AG08396 (cell line): ENCODE measurements around the gene TMEM63A.
A peak's percentile ranks its signal among the peaks of the same experiment; 100 is the strongest.
"Not testable (repeated sequence)": the region's sequence is repeated elsewhere in the genome, so short reads cannot be mapped to it uniquely, and the experiment has no call there.

Experiments
- DNase-seq: peaks from one replicate; pipeline ENCODE4 v3.0.0; 2012; ENCODE audit warnings: low spot score, mixed read lengths

Gene TMEM63A

DNA sequence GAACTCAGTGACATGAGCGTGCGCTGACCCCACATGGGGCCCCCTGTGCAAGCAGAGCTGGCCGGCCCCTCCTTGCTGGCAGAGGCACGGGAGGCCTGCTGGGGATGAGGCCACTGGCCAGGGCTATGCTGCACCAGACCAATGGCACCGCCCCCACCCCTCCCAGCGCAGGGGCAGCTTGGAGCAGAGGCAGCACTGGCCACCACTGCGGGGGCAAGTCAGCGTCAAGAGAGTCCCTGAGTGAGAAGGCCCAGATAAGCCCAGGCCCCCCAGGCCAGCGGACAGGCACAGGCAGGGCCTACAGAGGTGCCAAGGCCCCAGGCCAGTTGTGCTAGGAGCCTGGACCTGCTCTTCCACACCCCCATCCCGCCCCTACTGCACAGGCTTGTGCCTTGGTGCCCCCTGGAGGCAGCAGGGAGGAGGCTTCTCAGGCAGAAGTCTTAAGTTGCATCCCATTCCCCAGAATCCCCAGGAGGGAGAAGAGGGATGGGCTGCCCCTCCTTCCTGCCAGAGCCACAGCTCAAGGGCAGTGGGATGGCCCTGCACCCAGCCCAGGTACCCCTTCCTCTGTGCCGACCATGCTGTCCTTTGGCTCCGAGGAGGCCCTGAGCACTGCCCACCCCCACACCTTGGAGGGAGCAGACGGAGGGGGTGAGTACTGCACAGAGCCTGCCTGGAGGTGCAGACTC, 36.5 kb downstream of the TMEM63A start:
- peak; percentile 75 for DNase-seq

DNA sequence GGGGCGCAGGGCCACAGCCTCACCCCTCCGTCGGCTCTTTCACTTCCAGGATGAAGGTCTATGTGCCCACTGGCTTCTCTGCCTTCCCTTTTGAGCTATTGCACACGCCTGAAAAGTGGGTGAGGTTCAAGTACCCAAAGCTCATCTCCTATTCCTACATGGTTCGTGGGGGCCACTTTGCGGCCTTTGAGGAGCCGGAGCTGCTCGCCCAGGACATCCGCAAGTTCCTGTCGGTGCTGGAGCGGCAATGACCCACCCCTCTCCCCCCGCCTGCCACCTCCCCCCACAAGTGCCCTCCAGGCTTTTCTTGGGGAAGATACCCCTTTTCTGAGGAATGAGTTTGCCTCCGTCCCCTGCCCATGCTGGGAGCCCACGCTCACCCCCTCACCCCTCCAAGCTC, 37.1 kb downstream of the TMEM63A start:
- DNase-seq, result no peak

DNA sequence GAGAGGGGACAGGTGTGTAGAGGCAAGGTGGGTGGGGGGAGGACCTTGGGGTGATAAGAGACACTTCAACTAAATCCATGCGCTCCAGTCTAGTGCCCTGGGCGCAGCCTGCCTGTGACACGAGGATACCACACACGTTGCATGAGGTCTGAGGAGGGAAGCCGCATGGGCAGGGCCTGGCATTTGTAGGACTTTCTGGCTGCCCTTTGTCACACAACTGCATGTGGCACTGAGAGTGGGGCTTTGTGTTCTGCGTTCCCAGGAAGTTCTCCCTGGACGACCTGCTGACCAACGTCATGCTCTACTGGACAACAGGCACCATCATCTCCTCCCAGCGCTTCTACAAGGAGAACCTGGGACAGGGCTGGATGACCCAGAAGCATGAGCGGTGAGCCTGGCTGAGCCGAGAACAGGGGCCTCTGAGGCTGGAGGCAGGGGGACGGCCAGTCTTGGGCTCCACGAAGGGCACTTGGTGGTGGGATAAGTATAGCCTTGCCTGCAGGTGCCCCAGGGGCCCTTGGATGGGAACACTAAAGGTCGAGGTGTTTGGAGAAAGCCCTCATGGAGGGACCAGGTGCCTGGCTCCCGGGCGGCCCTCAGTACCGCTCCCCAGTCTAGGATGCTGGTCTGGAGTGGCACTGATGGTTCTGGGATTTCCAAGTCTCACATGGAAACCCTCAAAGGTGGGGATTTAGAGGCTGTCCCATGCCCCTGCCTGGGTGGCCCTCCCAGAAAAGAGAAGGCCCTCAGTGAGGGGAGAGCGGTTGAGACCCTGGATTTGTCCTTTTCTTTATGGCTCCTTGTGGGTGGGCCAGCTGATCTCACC, 37.7 kb downstream of the TMEM63A start:
- no peak for DNase-seq

DNA sequence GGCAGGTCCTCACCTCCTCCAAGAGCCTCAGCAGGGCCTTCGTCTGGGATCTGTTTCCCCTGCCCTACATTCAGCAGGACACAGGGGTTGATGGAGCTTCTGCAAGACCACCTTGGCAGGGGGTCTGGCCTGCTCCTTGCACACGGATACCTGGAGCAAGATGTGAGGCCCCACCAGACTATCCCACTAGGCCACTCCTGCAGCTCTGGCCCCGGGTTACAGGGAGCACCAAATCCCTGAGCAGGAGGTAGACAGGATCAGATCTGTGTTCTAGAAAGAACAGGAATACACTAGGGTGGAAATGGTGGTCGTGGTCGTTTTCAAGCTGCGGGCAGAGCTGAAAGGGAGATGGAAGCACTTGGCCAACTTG, 38.8 kb downstream of the TMEM63A start:
- no peak for DNase-seq

DNA sequence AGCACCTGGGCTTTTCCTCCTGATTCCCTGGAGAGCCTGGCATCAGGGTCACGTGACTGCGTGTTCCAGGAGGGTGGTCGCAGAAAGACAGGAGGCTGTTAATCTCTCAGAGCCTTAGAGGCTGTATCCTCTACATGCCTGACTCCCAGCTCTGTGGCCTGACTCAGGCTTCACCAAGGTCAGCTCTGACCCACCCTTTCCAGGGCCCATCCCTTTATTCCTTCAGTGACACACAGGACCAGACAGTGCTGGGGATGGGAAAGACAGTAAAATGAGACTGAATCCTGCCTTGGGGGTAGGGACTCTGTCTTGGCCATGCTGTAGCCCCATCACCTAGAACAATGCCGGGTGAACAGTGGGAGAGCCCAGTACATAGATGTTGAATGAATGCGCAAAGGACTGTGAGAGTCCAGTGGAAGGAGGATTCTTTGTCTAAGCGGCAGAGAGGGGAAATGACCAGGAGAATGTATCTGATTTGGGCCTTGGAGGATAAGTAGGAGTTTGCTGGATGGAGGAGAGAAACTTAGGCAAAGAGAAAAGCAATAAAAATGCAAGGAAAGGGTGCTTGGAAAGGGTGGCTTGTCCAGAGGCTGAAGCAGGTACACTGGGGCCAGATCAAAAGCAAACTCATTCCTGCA, 39.3 kb downstream of the TMEM63A start:
- no peak for DNase-seq

DNA sequence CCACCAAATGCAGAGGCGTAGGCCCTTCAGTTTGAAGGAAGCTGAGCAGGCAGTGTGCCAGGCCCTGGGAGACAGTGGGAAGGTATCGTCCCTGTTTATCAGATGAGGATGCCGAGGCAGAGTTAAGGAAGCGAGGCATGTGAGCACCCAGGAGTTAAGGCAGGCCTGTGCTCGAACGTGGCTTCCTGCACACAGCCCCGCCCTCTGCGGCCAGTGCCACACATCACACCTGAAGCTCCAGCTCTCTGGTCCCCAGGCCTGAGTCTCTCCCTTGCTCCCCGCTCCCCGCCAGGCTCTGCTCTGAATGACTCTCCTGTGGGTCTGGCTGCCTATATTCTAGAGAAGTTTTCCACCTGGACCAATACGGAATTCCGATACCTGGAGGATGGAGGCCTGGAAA, 40.1 kb downstream of the TMEM63A start:
- DNase-seq, result no peak

DNA sequence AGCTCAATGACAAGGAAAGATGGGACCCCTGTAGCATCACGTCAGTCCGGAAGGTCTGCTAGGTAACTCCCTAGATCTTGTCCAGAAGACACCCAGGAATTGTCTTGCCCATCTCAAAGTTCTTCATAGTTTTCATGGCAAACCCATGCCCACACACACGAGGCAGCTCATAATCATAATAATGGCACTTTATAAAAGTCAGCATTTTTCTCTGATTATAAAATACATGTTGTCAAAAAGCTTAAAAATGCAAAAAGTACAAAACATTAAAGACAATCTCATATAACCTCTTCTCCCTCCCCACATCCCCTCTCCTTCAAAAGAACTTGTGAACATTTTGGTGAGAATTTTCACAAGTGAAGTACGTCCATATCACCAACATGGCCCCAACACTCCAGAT, 41.5 kb downstream of the TMEM63A start:
- no peak for DNase-seq

DNA sequence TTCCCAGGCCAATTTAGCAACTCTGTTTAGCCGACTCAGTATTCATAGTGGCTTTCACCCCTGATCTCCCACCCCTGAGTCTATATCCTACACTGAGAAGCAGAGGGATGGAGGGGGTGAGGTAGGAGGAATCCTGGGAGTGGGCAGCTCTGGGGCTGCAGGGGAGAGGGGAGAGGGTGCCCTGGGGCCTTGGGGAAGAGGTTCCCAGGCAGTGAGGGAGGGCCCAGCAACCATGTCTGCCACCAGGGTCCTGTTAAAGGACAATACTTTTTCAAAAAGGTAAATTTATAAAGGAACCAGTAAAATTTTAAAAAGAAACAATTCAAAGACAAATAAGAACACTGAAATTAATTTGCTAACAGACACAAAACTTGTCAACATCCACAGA, 42.0 kb downstream of the TMEM63A start:
- no peak for DNase-seq

DNA sequence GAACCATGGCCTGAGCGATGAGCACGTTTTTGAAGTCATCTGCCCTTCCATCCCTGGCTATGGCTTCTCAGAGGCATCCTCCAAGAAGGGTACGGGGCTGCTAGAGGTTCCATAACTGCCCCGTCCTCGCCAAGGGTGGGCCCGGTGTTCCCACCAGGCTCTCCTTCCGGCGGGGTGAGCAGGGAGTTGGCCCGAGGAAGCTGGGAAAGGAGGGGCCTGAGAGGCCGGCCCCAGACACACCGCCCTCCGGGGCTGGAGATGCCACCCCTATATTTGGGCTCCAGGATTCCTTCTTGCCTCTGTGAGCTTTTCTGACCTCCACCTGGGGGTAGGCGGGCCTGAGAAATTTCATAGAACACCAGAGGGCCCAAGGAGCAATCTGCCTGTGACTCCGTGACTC, 43.4 kb downstream of the TMEM63A start:
- no peak for DNase-seq

DNA sequence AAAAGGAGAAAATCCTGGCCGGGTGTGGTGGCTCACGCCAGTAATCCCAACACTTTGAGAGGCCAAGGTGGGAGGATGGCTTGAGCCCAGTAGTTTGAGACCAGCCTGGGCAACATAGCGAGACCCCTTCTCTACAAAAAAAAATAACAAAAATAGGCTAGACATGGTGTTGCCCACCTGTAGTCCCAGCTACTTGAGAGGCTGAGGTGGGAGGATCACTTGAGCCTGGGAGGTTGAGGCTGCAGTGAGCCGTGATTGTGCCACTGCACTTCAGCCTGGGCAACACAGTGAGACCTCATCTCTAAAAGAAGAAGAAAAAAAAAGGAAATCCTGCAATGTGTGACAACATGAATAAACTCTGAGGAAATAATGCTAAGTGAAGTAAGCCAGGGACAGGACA, 45.9 kb downstream of the TMEM63A start:
- DNase-seq, result not testable (repeated sequence)

DNA sequence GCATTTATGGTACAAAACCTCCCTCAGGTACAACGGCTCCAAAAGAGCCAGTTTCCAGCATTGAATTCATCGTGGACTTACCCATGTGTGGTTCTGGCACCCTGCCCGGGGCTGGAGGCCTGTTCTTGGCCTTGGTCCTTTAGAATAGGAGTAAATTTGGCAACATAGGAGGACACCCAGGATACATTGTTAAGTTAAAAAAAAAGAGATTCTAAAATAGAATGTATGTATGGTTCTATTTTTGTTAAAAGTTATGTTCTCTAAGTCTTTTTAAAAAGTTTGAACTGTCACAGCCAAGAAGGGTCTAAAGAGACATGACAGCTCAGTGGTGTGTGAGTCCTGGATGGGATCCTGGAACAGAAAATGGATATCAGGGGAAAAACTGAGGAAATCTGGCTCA, 46.3 kb downstream of the TMEM63A start:
- peak; percentile 29 for DNase-seq

DNA sequence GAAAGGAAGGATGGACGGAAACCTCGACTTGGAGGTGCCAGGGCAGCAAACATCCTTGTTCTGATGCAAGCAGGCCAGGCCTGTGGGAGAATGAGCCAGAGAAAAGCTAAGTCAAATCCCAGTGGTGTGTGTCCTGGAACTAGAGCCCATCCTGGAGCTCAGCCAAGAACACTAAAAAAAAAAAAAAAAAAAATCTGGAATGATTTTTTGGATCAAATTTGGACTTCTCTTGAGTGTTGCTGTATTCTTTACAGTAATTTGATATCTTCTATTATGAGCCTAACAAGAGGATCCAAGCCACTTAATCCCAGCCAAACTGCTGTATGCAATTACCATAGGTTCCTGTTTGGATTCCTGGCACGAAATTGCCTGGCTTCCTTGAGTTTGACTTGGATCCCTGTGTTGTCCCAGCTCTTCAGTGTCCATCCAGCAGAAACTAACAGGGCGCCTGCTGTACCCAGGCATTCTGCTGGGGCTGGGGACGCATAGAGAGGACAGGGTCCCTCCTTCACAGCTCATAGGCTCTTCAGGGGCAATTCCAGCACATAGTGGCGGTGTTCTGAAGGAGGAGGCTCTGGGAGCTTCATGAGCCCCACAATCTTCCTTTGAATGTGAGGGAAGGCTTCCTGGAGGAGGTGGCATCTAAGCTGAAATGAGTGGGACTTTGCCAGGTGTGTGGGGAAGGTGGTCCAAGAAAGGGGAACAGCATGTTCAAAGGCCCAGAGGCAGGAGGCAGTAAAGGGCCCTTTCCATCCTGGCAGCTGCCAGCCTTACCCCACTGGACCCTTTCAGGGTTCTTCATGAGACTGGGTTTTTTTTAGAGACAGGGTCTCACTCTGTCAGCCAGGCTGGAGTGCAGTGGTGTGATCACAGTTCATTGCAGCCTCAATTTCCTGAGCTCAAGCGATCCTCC, 47.5 kb downstream of the TMEM63A start:
- peak; percentile 74 for DNase-seq

DNA sequence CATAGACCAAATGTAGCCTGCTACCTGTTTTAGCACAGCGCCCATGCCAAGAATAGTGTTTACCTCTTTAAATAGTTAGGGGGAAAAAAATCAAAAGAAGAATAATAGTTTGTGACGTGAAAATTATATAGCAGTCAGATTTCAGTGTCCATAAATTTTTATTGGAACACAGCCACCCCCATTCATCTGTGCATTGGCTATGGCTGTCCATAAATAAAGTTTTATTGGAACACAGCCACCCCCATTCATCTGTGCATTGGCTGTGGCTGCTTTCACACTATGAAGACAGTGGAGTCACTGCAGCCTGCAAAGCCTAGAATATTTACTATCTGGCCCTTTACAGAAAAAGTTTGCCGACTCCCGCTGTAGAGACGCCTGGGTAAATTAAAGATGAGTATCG, 51.3 kb downstream of the TMEM63A start:
- no peak for DNase-seq

DNA sequence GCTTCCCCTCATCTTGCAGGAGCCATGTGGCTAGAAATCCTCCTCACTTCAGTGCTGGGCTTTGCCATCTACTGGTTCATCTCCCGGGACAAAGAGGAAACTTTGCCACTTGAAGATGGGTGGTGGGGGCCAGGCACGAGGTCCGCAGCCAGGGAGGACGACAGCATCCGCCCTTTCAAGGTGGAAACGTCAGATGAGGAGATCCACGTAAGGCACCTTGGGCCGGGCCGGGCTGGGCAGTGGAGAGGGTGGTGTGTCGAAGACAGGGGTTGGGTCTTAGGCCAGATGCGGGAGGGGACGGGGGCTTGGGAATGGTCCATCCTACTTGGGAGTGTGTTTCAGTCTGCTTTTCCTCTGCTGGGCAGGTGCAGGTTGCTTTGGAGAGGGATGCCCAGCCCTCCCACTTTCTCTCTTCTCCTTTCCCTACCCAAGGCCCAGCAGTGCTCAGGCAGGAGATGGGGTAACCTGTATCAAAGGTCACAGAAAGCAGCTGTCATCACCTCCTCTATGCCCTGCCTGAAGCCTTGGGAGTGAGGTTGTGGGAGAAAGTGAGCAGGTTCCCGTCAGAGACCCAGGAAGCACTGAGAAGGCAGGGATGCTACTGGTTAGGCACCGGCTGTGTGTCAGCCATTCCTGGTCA, 53.4 kb downstream of the TMEM63A start:
- DNase-seq, result no peak

DNA sequence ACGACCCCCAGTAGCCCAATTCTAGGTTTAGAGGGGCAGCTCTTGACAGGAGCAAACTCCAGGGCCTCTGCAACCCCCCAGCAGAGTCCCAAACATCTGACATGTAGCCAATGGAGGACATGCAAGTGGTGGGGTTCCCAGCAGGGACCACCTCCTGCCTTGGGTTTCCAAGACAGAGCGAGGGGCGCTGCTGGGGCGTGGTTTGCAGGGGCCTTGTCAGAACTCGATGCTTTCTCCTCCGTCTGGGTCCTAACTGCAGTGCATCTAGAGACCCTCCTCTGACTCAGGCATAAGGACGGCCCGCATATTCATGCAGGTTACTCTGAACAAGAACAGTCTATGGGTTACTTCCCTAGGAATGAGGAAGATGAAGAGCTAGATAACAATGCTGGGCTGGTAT, 55.1 kb downstream of the TMEM63A start:
- no peak for DNase-seq

DNA sequence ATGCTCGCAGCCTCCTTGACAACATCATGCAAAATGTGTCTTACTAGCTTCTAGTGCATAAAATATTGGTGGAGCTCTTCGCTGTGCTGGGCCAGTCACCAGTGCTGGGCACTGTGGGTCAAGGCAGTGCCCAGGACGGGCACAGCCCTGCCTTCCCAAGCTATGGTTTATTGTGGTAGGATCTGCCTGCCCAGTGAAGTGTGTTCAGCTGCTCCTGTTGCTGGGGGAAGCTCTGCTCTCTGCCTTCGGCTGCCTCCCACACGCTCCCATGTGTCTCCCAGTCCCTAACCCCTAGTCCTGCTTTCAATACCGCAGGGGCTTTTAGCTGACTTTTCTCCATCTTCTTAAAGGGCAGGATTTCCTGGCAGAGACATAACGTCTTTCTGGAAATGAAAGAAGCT, 56.6 kb downstream of the TMEM63A start:
- DNase-seq, result no peak

DNA sequence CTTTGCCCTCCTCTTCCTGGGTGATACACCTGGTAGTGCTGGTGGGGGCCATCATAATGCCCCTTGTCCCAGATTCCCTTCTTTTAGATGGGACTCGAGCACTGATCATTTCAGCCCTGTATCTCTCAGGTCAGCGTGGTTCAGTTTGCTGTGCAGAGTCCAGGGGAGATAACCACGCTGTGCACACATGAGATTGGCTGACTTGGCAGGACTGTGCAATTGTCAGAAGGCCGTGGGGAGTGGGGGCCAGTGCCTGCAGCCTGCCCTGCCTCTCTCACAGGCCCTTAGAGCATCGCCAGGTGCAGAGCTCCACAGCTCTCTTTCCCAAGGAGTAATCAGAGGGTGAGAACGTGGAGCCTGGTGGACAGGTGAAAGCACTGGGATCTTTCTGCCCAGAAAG, 57.1 kb downstream of the TMEM63A start:
- DNase-seq, result no peak

DNA sequence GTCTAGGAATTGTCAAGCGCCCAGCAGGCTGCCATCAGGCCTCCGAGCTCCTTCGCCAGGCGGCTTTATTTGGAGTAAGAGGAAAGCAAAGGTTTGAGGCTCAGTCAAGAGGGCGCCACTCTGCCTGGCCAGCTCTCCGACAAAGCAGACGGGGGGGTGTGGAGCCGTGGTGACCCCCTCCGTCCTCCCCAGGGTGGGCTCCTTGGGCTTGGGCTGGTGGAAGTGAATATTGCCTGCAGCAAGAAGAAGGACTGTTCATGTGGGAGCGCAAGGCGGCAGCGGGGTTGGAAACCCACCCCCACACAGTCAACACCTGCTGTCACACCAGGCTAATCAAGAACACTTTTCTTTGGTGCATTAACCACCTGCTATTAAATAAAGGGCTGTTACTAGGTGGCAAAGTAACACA, 57.6 kb downstream of the TMEM63A start:
- DNase-seq, result no peak

DNA sequence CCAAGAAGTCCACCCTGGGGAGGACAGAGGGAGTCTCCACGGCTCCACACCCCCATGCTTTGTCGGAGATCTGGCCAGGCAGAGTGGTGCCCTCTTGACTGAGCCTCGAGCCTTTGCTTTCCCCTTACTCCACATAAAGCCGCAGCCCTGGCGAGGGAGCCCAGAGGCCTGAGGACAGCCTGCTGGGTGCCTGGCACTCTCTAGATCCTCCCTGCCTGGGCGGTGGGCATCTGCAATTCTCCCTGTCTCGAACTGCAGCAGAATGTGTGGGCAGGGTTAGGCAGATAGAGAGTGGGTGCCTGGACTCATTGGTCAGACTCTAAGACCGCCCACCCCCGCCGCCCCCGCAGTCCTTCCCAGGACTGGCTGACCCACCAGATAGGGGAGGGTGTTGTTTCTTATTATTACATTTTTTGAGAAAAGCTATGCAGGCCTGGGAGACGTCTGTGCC, 58.3 kb downstream of the TMEM63A start:
- no peak for DNase-seq

DNA sequence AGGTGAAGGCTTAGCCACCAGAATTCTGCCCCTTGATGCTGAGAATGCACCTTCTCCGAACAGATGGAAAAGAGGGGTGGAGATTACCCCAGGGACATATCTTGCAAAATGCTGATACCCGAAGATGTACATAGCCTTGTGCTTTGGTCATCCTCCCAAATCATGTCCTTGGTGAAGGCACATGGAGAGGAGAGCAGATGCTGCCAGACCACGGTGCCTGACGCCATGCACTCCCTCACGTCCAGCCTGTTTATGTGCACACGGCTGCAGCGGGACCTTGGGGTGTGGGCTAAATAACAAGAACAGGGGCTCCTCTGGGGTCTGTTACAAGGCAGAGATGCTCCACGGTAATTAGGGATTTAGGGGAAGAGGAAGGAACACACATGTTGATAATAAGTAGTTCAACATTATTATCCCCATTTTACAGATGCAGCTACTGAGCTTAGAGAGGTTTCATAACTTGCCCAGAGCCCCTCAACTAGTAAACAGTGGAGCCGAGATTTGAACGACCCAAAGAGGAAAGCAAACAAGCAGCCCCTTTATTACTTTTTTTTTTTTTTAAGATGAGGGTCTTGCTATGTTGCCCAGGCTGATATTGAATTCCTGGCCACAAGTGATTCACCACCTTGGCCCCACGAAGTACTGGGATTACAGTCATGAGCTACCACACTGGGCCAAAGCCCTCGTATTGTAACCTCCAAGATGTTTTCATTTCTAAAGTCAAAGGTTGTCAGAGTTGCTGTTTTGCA, 59.4 kb downstream of the TMEM63A start:
- no peak for DNase-seq
